Heart left ventricle (tissue), 16 donors: ENCODE data around the gene MRPS34. TPM values are rescaled to one million over a fixed set of nuclear protein-coding genes. Genes with fewer than 3 reads are reported as not detected.

Experiments used
- ATAC-seq, 4 donors: fragments of 200-7000 bp; cut with Tn5 transposase; one replicate each; pipeline ENCODE4 v1.9.1; 2020 to 2022; ENCODE audit warnings: moderate library complexity in 4 of 4, mild to moderate bottlenecking in 3 of 4, moderate number of reproducible peaks in 1 of 4
- DNase-seq, 5 donors: peaks; one replicate each; pipeline ENCODE4 v3.0.0-alpha.2; 2020
- H3K27ac ChIP-seq, 12 donors: fragments of 200-600 bp; sonication (generic) in 4 of 12; one replicate each; pipeline versions ENCODE4 v1.5.0 to v1.8.0; 2016 to 2022; ENCODE audit warnings: mild to moderate bottlenecking in 2 of 12
- H3K27me3 ChIP-seq, 9 donors: fragments of 200-600 bp; sonication (generic) in 2 of 9; one replicate each; pipeline versions ENCODE4 v1.5.1 to v1.8.0; 2016 to 2022; ENCODE audit warnings: mild to moderate bottlenecking in 3 of 9
- H3K36me3 ChIP-seq, 9 donors: fragments of 200-600 bp; sonication (generic) in 2 of 9; one replicate each; pipeline versions ENCODE4 v1.5.0 to v1.8.0; 2018 to 2022; ENCODE audit warnings: mild to moderate bottlenecking in 2 of 9
- H3K4me1 ChIP-seq, 12 donors: fragments of 200-600 bp; sonication (generic) in 4 of 12; one replicate each; pipeline versions ENCODE4 v1.5.0 to v1.8.0; 2016 to 2022; ENCODE audit warnings: mild to moderate bottlenecking in 3 of 12
- H3K4me3 ChIP-seq, 12 donors: fragments of 200-600 bp; sonication (generic) in 4 of 12; one replicate each; pipeline versions ENCODE4 v1.5.0 to v1.8.0; 2017 to 2022; ENCODE audit warnings: mild to moderate bottlenecking in 9 of 12, moderate library complexity in 4 of 12
- H3K9me3 ChIP-seq, 12 donors: fragments of 200-600 bp; sonication (generic) in 4 of 12; one replicate each; pipeline versions ENCODE4 v1.5.0 to v1.8.0; 2016 to 2022; ENCODE audit warnings: mild to moderate bottlenecking in 1 of 12
- CTCF ChIP-seq, 12 donors: fragments of 200-600 bp; sonication (generic) in 4 of 12; IDR thresholded peaks; one replicate each; pipeline versions ENCODE4 v1.5.0 to v1.8.0; 2018 to 2022; ENCODE audit warnings: antibody characterized with exemption in 12 of 12, mild to moderate bottlenecking in 5 of 12
- POLR2A ChIP-seq, 2 donors: fragments of 450-650 bp; IDR thresholded peaks; one replicate each; pipeline ENCODE4 v1.6.1; 2017; ENCODE audit warnings: antibody characterized with exemption in 2 of 2, mild to moderate bottlenecking in 2 of 2, moderate library complexity in 2 of 2
- WGBS, 4 donors: extraction: QIAGEN DNeasy Blood & Tissue Kit in 2 of 4; methylation state at CpG; one replicate each; pipeline versions ENCODE4 v1.1.5 to v1.1.7; 2013 to 2018; 5-methylcytosine and 5-hydroxymethylcytosine counted together
- intact Hi-C, 10 donors: fragments of 100-400 bp; cut with DNase I; formaldehyde crosslinking; loops; one replicate each; pipeline versions ENCODE4 v1.11.1 to v1.14.2; 2022
- polyA plus RNA-seq, 2 donors: library from polyadenylated mRNA; stranded (reverse); fragments of 200-250 nt; gene quantifications; one replicate each; pipeline ENCODE4 v1.2.3, GENCODE V29; 2013
- total RNA-seq, 9 donors: library from RNA; depleted of rRNA in 2 of 9; stranded (reverse); fragments of >200 nt in 2 of 9; fragmentation: NEBNext Ultra II Directional in 3 of 9; extraction: Animal tissue kit (Norgen Biotek cat#: 25700) in 3 of 9; gene quantifications; one replicate each; pipeline versions ENCODE4 v1.1.0 to v1.2.4, GENCODE V29; 2016 to 2023
- donor health status: ischemic (EF 13 %, LVEDD 7.1; RV severe dilation, severe dysfunction).
- donor health status: healthy with polysubstance abuse.
- donor health status: DM: no; HTN: yes; CAD: no.
- donor health status: DM: no; HTN: no; CAD: no.
- donor health status: ischemic (EF 25% LVEDD 6.9; RV normal size, moderate dysfunction).
- donor health status: ischemic (EF 25% LVEDD 5.7; RV mildly dilated, moderate dysfunction).
- donor health status: healthy.
- donor health status: DM: yes; HTN: yes; CAD: no.
- donor health status: ischemic (EF 35%, LVEDD 5.7; RV mildly dilated, moderate dysfunction).
- donor health status: nonischemic (EF 11% LVEDD 7.7; RV severe dilation, severe dysfunction).
- donor health status: DM: yes; HTN: yes; CAD: no.
- donor health status: PGD.
- donor health status: ischemic (EF 29% LVEDD 5.4; RV normal size, mild dysfunction).
- donor health status: nonischemic (EF 23%, LVEDD 6.1; RV moderate dilation, normal function).

Gene MRPS34
- total and polyA plus RNA-seq, 11 donors, result 58.0 to 123 (median 81.8) TPM

- intact Hi-C loops, result no loop called here
- 73 to 80% (median 80%) methylated on average over 59 to 81 of the region's 81 CpGs for WGBS, 4 donors
- no peak overlapping the region for H3K4me3 ChIP-seq
- no peak overlapping the region for H3K27ac ChIP-seq
- peaks cover 0 to 95% (median 85%) of the 10 kb centered on the region in 9 donors for H3K36me3 ChIP-seq
- no peak for DNase-seq
- TF ChIP-seq CTCF (IDR thresholded peaks at IDR 0.05) (peak in 9 of 12 donors; percentile 11 to 47 (median 30)), POLR2A (IDR thresholded peaks at IDR 0.05) (no peak)
- peak in 1 of 4 donors; percentile 7 for ATAC-seq
- no peaks in the 10 kb centered on the region for H3K4me1 ChIP-seq
- no peaks in the 10 kb centered on the region for H3K27me3 ChIP-seq
- H3K9me3 ChIP-seq, result no peaks in the 10 kb centered on the region
Measured at GRCh38 chr16:1763521-1764511, 9.1 kb downstream of the MRPS34 start.

- Histone ChIP-seq H3K27ac (no peak overlapping the region), H3K9me3 (no peaks in the 10 kb centered on the region), H3K36me3 (peaks cover 0 to 92% (median 84%) of the 10 kb centered on the region in 9 donors), H3K4me1 (no peaks in the 10 kb centered on the region), H3K27me3 (no peaks in the 10 kb centered on the region), H3K4me3 (no peak overlapping the region)
- ATAC-seq (no peak), DNase-seq (peak in 1 of 5 donors; percentile 4)
- no peak for TF ChIP-seq POLR2A (IDR thresholded peaks at IDR 0.05)
- no peak for TF ChIP-seq CTCF (IDR thresholded peaks at IDR 0.05)
- intact Hi-C loops, result no loop called here
- WGBS, 4 donors, result 85 to 92% (median 87%) methylated on average over 9 to 24 of the region's 24 CpGs
Measured at GRCh38 chr16:1762879-1763520, 9.9 kb downstream of the MRPS34 start.

GRCh38 chr16:1762196-1762878, 10.6 kb downstream of the MRPS34 start:
- Histone ChIP-seq H3K9me3 (no peaks in the 10 kb centered on the region), H3K36me3 (peaks cover 0 to 92% (median 83%) of the 10 kb centered on the region in 9 donors), H3K27me3 (no peaks in the 10 kb centered on the region), H3K27ac (no peak overlapping the region), H3K4me1 (no peaks in the 10 kb centered on the region), H3K4me3 (no peak overlapping the region)
- ATAC-seq (no peak), DNase-seq (peak in 1 of 5 donors; percentile 8)
- WGBS, 4 donors, result 91 to 95% (median 91%) methylated on average over 12 to 30 of the region's 30 CpGs
- intact Hi-C loops, result no loop called here
- TF ChIP-seq CTCF (IDR thresholded peaks at IDR 0.05) (no peak), POLR2A (IDR thresholded peaks at IDR 0.05) (no peak)
